GM21381 (cell line): Measurements from ENCODE around the gene WDR77.

Experiments used
- ATAC-seq: cut with Tn5 transposase; IDR thresholded peaks from one replicate; pipeline ENCODE4 v1.9.1; 2021; ENCODE audit warnings: mild to moderate bottlenecking, moderate library complexity; ENCODE audit not compliant: unreplicated experiment

The WDR77 gene

GRCh38 chr1:111448918-111449702 is at the start of gene WDR77, which contains the start of gene ATP5PB:
TSS of gene WDR77 (minus strand) at chr1:111449256. CDS start at chr1:111449169, 87 bp downstream.
TSS of gene ATP5PB (plus strand) at chr1:111449464. CDS start at chr1:111449542, 78 bp downstream.
- peak; percentile 96 for ATAC-seq

GRCh38 chr1:111497592-111497991 is 48.5 kb upstream of the WDR77 start:
- ATAC-seq: no peak

- no peak for ATAC-seq
Measured at GRCh38 chr1:111496398-111496797, 47.3 kb upstream of the WDR77 start.

- no peak for ATAC-seq
Measured at GRCh38 chr1:111491070-111491469, 42.0 kb upstream of the WDR77 start.

GRCh38 chr1:111490220-111490619 is 41.2 kb upstream of the WDR77 start:
- ATAC-seq: no peak

- ATAC-seq: no peak
Measured at GRCh38 chr1:111489604-111490003, 40.5 kb upstream of the WDR77 start.

- no peak for ATAC-seq
Measured at GRCh38 chr1:111488669-111489068, 39.6 kb upstream of the WDR77 start.

- ATAC-seq: no peak
Measured at GRCh38 chr1:111487133-111487532, 38.1 kb upstream of the WDR77 start.

GRCh38 chr1:111486431-111486830 is 37.4 kb upstream of the WDR77 start:
- ATAC-seq: no peak

GRCh38 chr1:111484391-111485026 is 35.5 kb upstream of the WDR77 start:
- no peak for ATAC-seq

- no peak for ATAC-seq
Measured at GRCh38 chr1:111483876-111484275, 34.8 kb upstream of the WDR77 start.

GRCh38 chr1:111483166-111483565 is 34.1 kb upstream of the WDR77 start:
- ATAC-seq: no peak

- ATAC-seq: no peak
Measured at GRCh38 chr1:111481387-111482221, 32.5 kb upstream of the WDR77 start.

GRCh38 chr1:111480674-111481073 is 31.6 kb upstream of the WDR77 start:
- ATAC-seq: no peak

GRCh38 chr1:111476761-111477309 is 27.8 kb upstream of the WDR77 start:
- ATAC-seq: peak; percentile 63

- no peak for ATAC-seq
Measured at GRCh38 chr1:111476214-111476613, 27.2 kb upstream of the WDR77 start.

- ATAC-seq: no peak
Measured at GRCh38 chr1:111475701-111476100, 26.6 kb upstream of the WDR77 start.

- no peak for ATAC-seq
Measured at GRCh38 chr1:111474521-111474920, 25.5 kb upstream of the WDR77 start.

- ATAC-seq: no peak
Measured at GRCh38 chr1:111474106-111474505, 25.1 kb upstream of the WDR77 start.

GRCh38 chr1:111471538-111471937 is 22.5 kb upstream of the WDR77 start:
- ATAC-seq: no peak

- no peak for ATAC-seq
Measured at GRCh38 chr1:111471012-111471411, 22.0 kb upstream of the WDR77 start.
